Upper lobe of left lung (tissue), 6 donors: ENCODE measurements around the gene NKPD1. TPM values are rescaled to one million over a fixed set of nuclear protein-coding genes. Genes with fewer than 3 reads are reported as not detected.

Source experiments
- ATAC-seq, 2 donors: fragments of 200-7000 bp; cut with Tn5 transposase; one replicate each; pipeline ENCODE4 v1.9.1; 2022; ENCODE audit warnings: mild to moderate bottlenecking in 2 of 2, moderate library complexity in 2 of 2; ENCODE audit not compliant: low FRiP score in 2 of 2
- DNase-seq, 2 donors: peaks; one replicate each; pipeline ENCODE4 v3.0.0-alpha.2; 2019 to 2020
- H3K27ac ChIP-seq, 4 donors: fragments of 200-600 bp; sonication (generic); one replicate each; pipeline ENCODE4 v1.5.1; 2016 to 2019
- H3K27me3 ChIP-seq, 4 donors: fragments of 200-600 bp; sonication (generic); one replicate each; pipeline ENCODE4 v1.5.1; 2017 to 2019
- H3K36me3 ChIP-seq, 4 donors: fragments of 200-600 bp; sonication (generic); one replicate each; pipeline ENCODE4 v1.5.1; 2016 to 2019
- H3K4me1 ChIP-seq, 4 donors: fragments of 200-600 bp; sonication (generic); one replicate each; pipeline ENCODE4 v1.5.1; 2018 to 2019
- H3K4me3 ChIP-seq, 4 donors: fragments of 200-600 bp; sonication (generic); one replicate each; pipeline ENCODE4 v1.5.1; 2017 to 2019; ENCODE audit warnings: mild to moderate bottlenecking in 2 of 4, moderate library complexity in 1 of 4
- H3K9me3 ChIP-seq, 4 donors: fragments of 200-600 bp; sonication (generic); one replicate each; pipeline ENCODE4 v1.5.1; 2018 to 2019
- CTCF ChIP-seq, 6 experiments: fragments of 450-650 bp in 4 of 6; fragments of 200-600 bp in 2 of 6; sonication (generic) in 2 of 6; IDR thresholded peaks; one replicate each; pipeline ENCODE4 v1.5.1; 2016 to 2019; ENCODE audit warnings: antibody characterized with exemption in 6 of 6
- EP300 ChIP-seq, 4 donors: sonication (generic); formaldehyde crosslinking; IDR thresholded peaks; one replicate each; pipeline ENCODE4 v1.5.1; 2017; ENCODE audit warnings: antibody characterized with exemption in 4 of 4, control low read depth in 2 of 4
- POLR2A ChIP-seq, 4 donors: fragments of 450-650 bp; IDR thresholded peaks; one replicate each; pipeline ENCODE4 v1.5.1; 2016 to 2017; ENCODE audit warnings: antibody characterized with exemption in 4 of 4, mild to moderate bottlenecking in 2 of 4
- POLR2AphosphoS5 ChIP-seq, 2 donors: sonication (generic); formaldehyde crosslinking; IDR thresholded peaks; one replicate each; pipeline ENCODE4 v1.5.1; 2017; ENCODE audit warnings: antibody characterized with exemption in 2 of 2
- WGBS, 2 donors: methylation state at CpG; one replicate each; pipeline ENCODE4 v1.1.5; 2017 to 2018; 5-methylcytosine and 5-hydroxymethylcytosine counted together
- total RNA-seq, 6 donors: library from RNA; depleted of rRNA in 4 of 6; stranded (reverse); fragments of >200 nt in 4 of 6; gene quantifications; one replicate each; pipeline versions ENCODE4 v1.1.0 to v1.2.1, GENCODE V29; 2016 to 2021
- donor health status: DM: no; HTN: no; CAD: no; lungs with moderate emphysema.
- donor health status: DM: no; HTN: yes; CAD: no; lungs with severe emphysema.

Gene NKPD1
- total RNA-seq, 6 donors from 2014 or later: under 0.01 to 1.00 (median 0.17) TPM; not detected in 1

DNA sequence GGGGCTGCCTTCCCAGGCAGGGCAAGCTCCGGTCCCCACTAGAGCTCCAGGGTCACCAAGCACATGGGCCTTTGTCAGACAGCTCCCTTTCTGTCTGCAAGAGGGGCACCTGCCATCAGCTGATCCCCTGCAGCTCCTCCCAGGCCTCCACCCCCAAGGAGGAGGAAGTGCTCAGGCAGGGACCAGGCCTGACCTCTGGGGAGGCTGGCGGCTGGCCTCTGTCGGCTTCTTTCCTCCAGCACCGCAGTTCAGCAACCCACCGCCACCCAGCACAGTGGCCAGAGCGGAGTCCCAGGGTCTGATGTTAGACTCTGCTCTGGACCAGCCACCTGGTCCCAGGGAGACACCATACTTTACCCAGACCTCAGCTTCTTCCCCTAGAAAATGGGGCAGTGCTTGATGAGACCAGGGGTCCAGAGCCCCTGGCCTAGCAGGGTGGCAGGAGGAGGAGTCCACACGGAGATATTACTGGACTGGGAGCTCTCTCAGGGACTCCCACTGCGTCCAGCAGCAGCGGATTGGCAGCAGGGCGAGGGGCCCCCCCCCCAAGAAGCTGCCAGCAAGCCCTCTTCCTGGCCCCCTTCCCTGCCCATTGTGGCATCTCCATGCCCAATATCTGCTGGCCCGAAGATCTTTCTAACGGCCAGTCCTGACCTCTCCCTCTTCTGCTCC lies 24.1 kb downstream of the NKPD1 start:
- peaks cover 4 to 15% (median 9%) of the 10 kb centered on the region in 4 donors for H3K36me3 ChIP-seq
- WGBS, 2 donors: 85% methylated on average over 11 to 12 of the region's 12 CpGs
- no peaks in the 10 kb centered on the region for H3K9me3 ChIP-seq
- TF ChIP-seq POLR2AphosphoS5 (IDR thresholded peaks at IDR 0.05) (no peak), CTCF (IDR thresholded peaks at IDR 0.05) (no peak), POLR2A (IDR thresholded peaks at IDR 0.05) (no peak), EP300 (IDR thresholded peaks at IDR 0.05) (no peak)
- no peak overlapping the region for H3K4me3 ChIP-seq
- DNase-seq: peak in 1 of 2 donors; percentile 35
- H3K27ac ChIP-seq: peak overlapping the region in 1 of 4 donors; percentile 1
- H3K4me1 ChIP-seq: peaks cover 0 to 10% (median 5%) of the 10 kb centered on the region in 4 donors
- peak in 1 of 2 donors; percentile 10 for ATAC-seq
- H3K27me3 ChIP-seq: no peaks in the 10 kb centered on the region

DNA sequence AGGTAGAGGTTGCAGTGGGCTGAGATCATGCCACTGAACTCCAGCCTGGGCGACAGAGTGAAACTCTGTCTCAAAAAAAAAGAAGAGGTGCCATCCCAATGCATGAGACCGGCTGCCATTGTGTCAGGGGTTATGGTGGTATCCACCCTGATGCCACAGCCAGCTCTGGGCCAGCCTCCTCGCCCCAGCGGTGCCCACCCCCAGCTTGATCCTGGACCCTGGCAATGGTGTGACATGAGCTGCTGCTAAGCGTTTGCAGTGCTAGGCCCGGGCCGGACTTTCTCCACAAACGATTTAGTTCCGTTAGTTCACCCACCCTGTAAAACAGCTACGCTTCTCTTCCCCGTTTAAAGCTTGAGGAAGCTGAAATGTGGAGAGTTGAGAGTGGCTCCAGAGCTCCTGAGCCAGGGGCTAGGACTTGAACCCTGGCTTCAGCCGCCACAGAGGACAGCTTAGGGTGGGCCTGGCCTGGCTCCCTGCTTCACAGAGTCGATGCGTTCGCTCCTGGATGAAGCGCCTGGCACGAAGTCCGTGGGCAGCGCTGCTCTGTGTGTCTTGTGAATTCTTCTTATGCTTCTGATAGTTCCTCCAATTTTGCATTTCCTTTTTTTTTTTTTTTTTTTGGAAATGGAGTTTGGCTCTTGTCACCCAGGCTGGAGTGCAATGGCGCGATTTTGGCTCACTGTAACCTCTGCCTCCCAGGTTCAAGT lies 25.5 kb downstream of the NKPD1 start:
- 94 to 97% methylated on average over 20 to 21 of the region's 21 CpGs for WGBS, 2 donors
- Histone ChIP-seq H3K27ac (no peak overlapping the region), H3K36me3 (peaks cover 0 to 2% (median under 1%) of the 10 kb centered on the region in 4 donors), H3K27me3 (no peaks in the 10 kb centered on the region), H3K9me3 (no peaks in the 10 kb centered on the region), H3K4me3 (no peak overlapping the region), H3K4me1 (peaks cover 0 to 10% (median 5%) of the 10 kb centered on the region in 4 donors)
- ATAC-seq: no peak
- DNase-seq: peak in 1 of 2 donors; percentile 53
- TF ChIP-seq POLR2AphosphoS5 (IDR thresholded peaks at IDR 0.05) (no peak), CTCF (IDR thresholded peaks at IDR 0.05) (no peak), EP300 (IDR thresholded peaks at IDR 0.05) (no peak), POLR2A (IDR thresholded peaks at IDR 0.05) (no peak)

- Histone ChIP-seq H3K27ac (no peak overlapping the region), H3K36me3 (peaks cover 0 to 4% (median 0%) of the 10 kb centered on the region in 4 donors), H3K4me1 (peaks cover 0 to 10% (median 5%) of the 10 kb centered on the region in 4 donors), H3K9me3 (no peaks in the 10 kb centered on the region), H3K27me3 (no peaks in the 10 kb centered on the region), H3K4me3 (no peak overlapping the region)
- ATAC-seq (no peak), DNase-seq (no peak)
- WGBS, 2 donors: 89 to 96% methylated on average over 7 of the region's 8 CpGs
- TF ChIP-seq EP300 (IDR thresholded peaks at IDR 0.05) (no peak), POLR2A (IDR thresholded peaks at IDR 0.05) (no peak), CTCF (IDR thresholded peaks at IDR 0.05) (no peak), POLR2AphosphoS5 (IDR thresholded peaks at IDR 0.05) (no peak)
These were observed 27.1 kb downstream of the NKPD1 start for GRCh38 chr19:45133661-45134060.

GRCh38 chr19:45130888-45131615 lies 29.7 kb downstream of the NKPD1 start:
- Histone ChIP-seq H3K4me1 (peaks cover 0 to 5% (median 0%) of the 10 kb centered on the region in 4 donors), H3K4me3 (no peak overlapping the region), H3K36me3 (peaks cover 0 to 5% (median 0%) of the 10 kb centered on the region in 4 donors), H3K27me3 (no peaks in the 10 kb centered on the region), H3K9me3 (no peaks in the 10 kb centered on the region), H3K27ac (no peak overlapping the region)
- 76 to 85% methylated on average over 8 to 13 of the region's 13 CpGs for WGBS, 2 donors
- TF ChIP-seq CTCF (IDR thresholded peaks at IDR 0.05) (peak in 2 of 6 experiments; percentile 13 to 16), POLR2AphosphoS5 (IDR thresholded peaks at IDR 0.05) (no peak), EP300 (IDR thresholded peaks at IDR 0.05) (no peak)
- ATAC-seq (peak in 1 of 2 donors; percentile 12), DNase-seq (no peak)
